Spleen (tissue), 11 donors: Measurements from ENCODE around the gene CYB5A. TPM values are rescaled to one million over a fixed set of nuclear protein-coding genes. Genes with fewer than 3 reads are reported as not detected.

ENCODE experiments used
- DNase-seq: peaks from one replicate; pipeline ENCODE4 v3.0.0-alpha.2; 2020
- H3K27ac ChIP-seq, 8 donors: fragments of 200-600 bp; sonication (generic) in 7 of 8; 1 replicate in 4 of 8; 2 replicates in 4 of 8; pipeline versions ENCODE4 v1.5.0 to v1.8.0; 2016 to 2021; ENCODE audit warnings: inconsistent platforms in 4 of 8, mild to moderate bottlenecking in 4 of 8, moderate library complexity in 1 of 8
- H3K27me3 ChIP-seq, 7 donors: fragments of 200-600 bp; sonication (generic) in 6 of 7; replicated peaks in 1 of 7; 1 replicate in 4 of 7; 2 replicates in 3 of 7; pipeline versions ENCODE4 v1.5.0 to v1.8.0; 2016 to 2021; ENCODE audit warnings: inconsistent platforms in 3 of 7, mild to moderate bottlenecking in 1 of 7
- H3K36me3 ChIP-seq, 6 donors: fragments of 200-600 bp; sonication (generic) in 5 of 6; 1 replicate in 4 of 6; 2 replicates in 2 of 6; pipeline versions ENCODE4 v1.5.0 to v1.8.0; 2016 to 2021; ENCODE audit warnings: inconsistent platforms in 2 of 6
- H3K4me1 ChIP-seq, 6 donors: fragments of 200-600 bp; sonication (generic) in 5 of 6; 1 replicate in 3 of 6; 2 replicates in 3 of 6; pipeline versions ENCODE4 v1.5.0 to v1.8.0; 2016 to 2021; ENCODE audit warnings: inconsistent platforms in 3 of 6
- H3K4me3 ChIP-seq, 8 donors: fragments of 200-600 bp; sonication (generic) in 7 of 8; 1 replicate in 4 of 8; 2 replicates in 4 of 8; pipeline versions ENCODE4 v1.5.0 to v1.8.0; 2016 to 2021; ENCODE audit warnings: inconsistent platforms in 4 of 8, mild to moderate bottlenecking in 4 of 8, moderate library complexity in 2 of 8
- H3K9me3 ChIP-seq, 8 donors: fragments of 200-600 bp; sonication (generic) in 7 of 8; 1 replicate in 4 of 8; 2 replicates in 4 of 8; pipeline versions ENCODE4 v1.5.0 to v1.8.0; 2016 to 2021; ENCODE audit warnings: inconsistent platforms in 4 of 8
- CTCF ChIP-seq, 11 experiments: fragments of 200-600 bp in 7 of 11; fragments of 450-650 bp in 4 of 11; sonication (generic) in 4 of 11; IDR thresholded peaks in 8 of 11; conservative IDR thresholded peaks in 3 of 11; 1 replicate in 7 of 11; 2 replicates in 4 of 11; pipeline versions ENCODE4 v1.4.0 to v1.8.0; 2016 to 2021; ENCODE audit warnings: antibody characterized with exemption in 11 of 11, inconsistent platforms in 4 of 11, mild to moderate bottlenecking in 1 of 11
- POLR2A ChIP-seq, 3 donors: fragments of 450-650 bp; IDR thresholded peaks; one replicate each; pipeline ENCODE4 v1.5.1; 2017; ENCODE audit warnings: antibody characterized with exemption in 3 of 3, mild to moderate bottlenecking in 1 of 3
- POLR2AphosphoS5 ChIP-seq, 3 donors: sonication (generic); formaldehyde crosslinking; IDR thresholded peaks; one replicate each; pipeline ENCODE4 v1.5.1; 2017; ENCODE audit warnings: antibody characterized with exemption in 3 of 3
- WGBS, 5 donors: extraction: QIAGEN DNeasy Blood & Tissue Kit in 3 of 5; methylation state at CpG; one replicate each; pipeline versions ENCODE4 v1.1.5 to v1.1.7; 2013 to 2018; 5-methylcytosine and 5-hydroxymethylcytosine counted together
- intact Hi-C: fragments of 100-400 bp; cut with DNase I; formaldehyde crosslinking; loops from one replicate; pipeline ENCODE4 v1.15.0; 2023; ENCODE audit warnings: low total_unique reads
- polyA plus RNA-seq, 3 donors: library from polyadenylated mRNA; stranded (reverse); fragments of 200-250 nt; gene quantifications; one replicate each; pipeline ENCODE4 v1.2.1, GENCODE V29; 2013
- total RNA-seq, 7 donors: library from RNA; depleted of rRNA in 3 of 7; stranded (reverse); fragments of >200 nt in 3 of 7; fragmentation: NEBNext Ultra II Directional in 4 of 7; extraction: Animal tissue kit (Norgen Biotek cat#: 25700) in 4 of 7; gene quantifications; one replicate each; pipeline versions ENCODE4 v1.1.0 to v1.2.1, GENCODE V29; 2016 to 2021
- donor health status: healthy with polysubstance abuse.
- donor health status: DM: no; HTN: no; CAD: no; lungs with moderate emphysema.
- donor health status: DM: no; HTN: no; CAD: no.
- donor health status: Bipolar disorder and iron deficiency.
- donor health status: healthy.
- donor health status: DM: no; HTN: no; CAD: no.
- donor health status: DM: yes; HTN: yes; CAD: no.

The CYB5A gene
- total and polyA plus RNA-seq, 10 donors: 54.6 to 137 (median 111) TPM

DNA sequence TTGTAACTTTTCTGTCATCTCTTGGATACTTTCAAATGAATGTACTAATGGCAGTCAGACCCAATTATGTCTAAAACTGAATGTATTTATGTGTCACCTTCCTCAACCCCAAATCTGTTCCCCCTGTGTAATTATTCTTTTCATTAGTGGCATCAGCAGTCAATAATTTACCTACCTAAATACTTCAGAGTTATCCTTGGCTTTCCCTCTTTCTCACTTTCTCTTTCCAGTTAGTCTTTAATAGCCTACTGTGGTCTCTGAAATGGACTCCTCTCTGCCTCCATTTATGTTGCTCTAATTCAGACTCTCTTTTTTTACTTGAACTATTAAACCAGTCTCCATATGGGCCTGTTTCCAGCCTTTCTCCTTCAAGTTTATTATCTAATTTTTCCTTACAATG is 44.9 kb upstream of the CYB5A start:
- intact Hi-C loops: no loop called here
- Histone ChIP-seq H3K4me1 (peaks cover 0 to 18% (median 2%) of the 10 kb centered on the region in 6 donors), H3K9me3 (no peaks in the 10 kb centered on the region), H3K27me3 (no peaks in the 10 kb centered on the region), H3K4me3 (no peak overlapping the region), H3K27ac (no peak overlapping the region), H3K36me3 (no peaks in the 10 kb centered on the region)
- TF ChIP-seq POLR2AphosphoS5 (IDR thresholded peaks at IDR 0.05) (no peak), CTCF (IDR thresholded peaks at IDR 0.05 in 8 of 11, conservative IDR thresholded peaks at IDR 0.05 in 3 of 11) (no peak)
- DNase-seq: no peak

- Histone ChIP-seq H3K27ac (peak overlapping the region in 6 of 8 donors; percentile 32 to 60 (median 47)), H3K36me3 (no peaks in the 10 kb centered on the region), H3K9me3 (no peaks in the 10 kb centered on the region), H3K4me1 (peaks cover 0 to 18% (median 2%) of the 10 kb centered on the region in 6 donors), H3K4me3 (no peak overlapping the region), H3K27me3 (no peaks in the 10 kb centered on the region)
- no peak for DNase-seq
- TF ChIP-seq POLR2A (IDR thresholded peaks at IDR 0.05) (no peak), CTCF (IDR thresholded peaks at IDR 0.05 in 8 of 11, conservative IDR thresholded peaks at IDR 0.05 in 3 of 11) (no peak), POLR2AphosphoS5 (IDR thresholded peaks at IDR 0.05) (no peak)
- intact Hi-C loops: no loop called here
Observed at GRCh38 chr18:74334242-74334893, 42.6 kb upstream of the CYB5A start.

- Histone ChIP-seq H3K9me3 (no peaks in the 10 kb centered on the region), H3K4me3 (no peak overlapping the region), H3K27ac (peak overlapping the region in 1 of 8 donors; percentile 60), H3K4me1 (peaks cover 0 to 18% (median 2%) of the 10 kb centered on the region in 6 donors), H3K36me3 (no peaks in the 10 kb centered on the region), H3K27me3 (no peaks in the 10 kb centered on the region)
- WGBS, 5 donors: 29 to 59% (median 48%) methylated on average over 1 of the region's 1 CpG
- intact Hi-C loops: no loop called here
- TF ChIP-seq POLR2AphosphoS5 (IDR thresholded peaks at IDR 0.05) (no peak), CTCF (IDR thresholded peaks at IDR 0.05 in 8 of 11, conservative IDR thresholded peaks at IDR 0.05 in 3 of 11) (no peak), POLR2A (IDR thresholded peaks at IDR 0.05) (no peak)
- no peak for DNase-seq
Observed at GRCh38 chr18:74333091-74333490, 41.3 kb upstream of the CYB5A start.

- H3K27ac ChIP-seq: no peak overlapping the region
- intact Hi-C loops: no loop called here
- H3K27me3 ChIP-seq: no peaks in the 10 kb centered on the region
- WGBS, 5 donors: 73 to 84% (median 77%) methylated on average over 2 of the region's 2 CpGs
- peaks cover 0 to 18% (median 2%) of the 10 kb centered on the region in 6 donors for H3K4me1 ChIP-seq
- no peak overlapping the region for H3K4me3 ChIP-seq
- no peaks in the 10 kb centered on the region for H3K9me3 ChIP-seq
- no peaks in the 10 kb centered on the region for H3K36me3 ChIP-seq
- TF ChIP-seq CTCF (IDR thresholded peaks at IDR 0.05 in 8 of 11, conservative IDR thresholded peaks at IDR 0.05 in 3 of 11): peak in 4 of 11 experiments; percentile 9 to 25 (median 16)
- no peak for TF ChIP-seq POLR2AphosphoS5 (IDR thresholded peaks at IDR 0.05)
- no peak for DNase-seq
Observed at GRCh38 chr18:74331404-74331803, 39.6 kb upstream of the CYB5A start.
